HepG2 (cell line): ENCODE data around the gene BRCA2. TPM values are rescaled to one million over a fixed set of nuclear protein-coding genes. Genes with fewer than 3 reads are reported as not detected.

Experiments used
- DNMT1 ChIP-seq: sonication (generic); formaldehyde crosslinking; IDR thresholded peaks from 2 replicates; pipeline ENCODE4 v1.5.1; 2020; ENCODE audit warnings: mild to moderate bottlenecking, missing genetic modification reagents
- JUND ChIP-seq: sonication (generic); formaldehyde crosslinking; IDR thresholded peaks from 2 replicates; pipeline ENCODE4 v1.8.0; 2022; ENCODE audit warnings: mild to moderate bottlenecking, missing genetic modification reagents
- MATR3 ChIP-seq: sonication (generic); formaldehyde crosslinking; IDR thresholded peaks from 2 replicates; pipeline ENCODE4 v1.4.0; 2020; ENCODE audit warnings: missing genetic modification reagents
- MZF1 ChIP-seq: sonication (generic); formaldehyde crosslinking; IDR thresholded peaks from 2 replicates; pipeline ENCODE4 v1.8.1; 2023; ENCODE audit warnings: mild to moderate bottlenecking, missing genetic modification reagents, borderline replicate concordance
- NPAS2 ChIP-seq: sonication (generic); formaldehyde crosslinking; IDR thresholded peaks from 2 replicates; pipeline ENCODE4 v1.8.0; 2022; ENCODE audit warnings: mild to moderate bottlenecking, missing genetic modification reagents, borderline replicate concordance
- NR2F2 ChIP-seq: IDR thresholded peaks from 2 replicates; pipeline ENCODE4 v1.6.1; 2012; ENCODE audit warnings: low read depth, inconsistent platforms, borderline replicate concordance
- PAWR ChIP-seq: sonication (generic); formaldehyde crosslinking; IDR thresholded peaks from 2 replicates; pipeline ENCODE4 v1.4.0; 2020; ENCODE audit warnings: missing genetic modification reagents, mild to moderate bottlenecking, borderline replicate concordance
- SKI ChIP-seq: fragments of 450-650 bp; IDR thresholded peaks from one replicate; pipeline ENCODE4 v1.6.1; 2018; ENCODE audit warnings: mild to moderate bottlenecking; ENCODE audit not compliant: partially characterized antibody
- TAF1 ChIP-seq: sonication (generic); formaldehyde crosslinking; IDR thresholded peaks from 2 replicates; pipeline ENCODE4 v1.4.0; 2020; ENCODE audit warnings: missing genetic modification reagents
- ZBTB21 ChIP-seq: sonication (generic); formaldehyde crosslinking; IDR thresholded peaks from 2 replicates; pipeline ENCODE4 v1.4.0; 2020; ENCODE audit warnings: missing genetic modification reagents
- ZBTB3 ChIP-seq: sonication (generic); formaldehyde crosslinking; IDR thresholded peaks from 2 replicates; pipeline ENCODE4 v1.4.0; 2020; ENCODE audit warnings: low read depth, mild to moderate bottlenecking, moderate library complexity, missing genetic modification reagents, borderline replicate concordance
- ZMYM4 ChIP-seq: sonication (generic); formaldehyde crosslinking; IDR thresholded peaks from 2 replicates; pipeline ENCODE4 v1.8.1; 2023; ENCODE audit warnings: mild to moderate bottlenecking, missing genetic modification reagents
- ZNF292 ChIP-seq: sonication (generic); formaldehyde crosslinking; IDR thresholded peaks from 2 replicates; pipeline ENCODE4 v1.8.1; 2022; ENCODE audit warnings: mild to moderate bottlenecking, low read depth, missing genetic modification reagents, borderline replicate concordance
- polyA plus RNA-seq, 8 experiments: library from polyadenylated mRNA; depleted of rRNA in 3 of 8; stranded (reverse) in 7 of 8; unstranded in 1 of 8; fragments of >200 nt; fragmentation: Illumina TruSeq in 4 of 8; extraction: Trizol in 4 of 8; gene quantifications; 2 replicates each; pipeline versions ENCODE4 v1.2.1 to v1.2.3, GENCODE V29; 2011 to 2016; ENCODE audit warnings: low read depth in 4 of 8, missing spikeins in 1 of 8, mixed read lengths in 1 of 8; ENCODE audit not compliant: insufficient read depth in 1 of 8
- total RNA-seq, 5 experiments: library from RNA; depleted of rRNA; stranded (reverse); fragments of >200 nt; fragmentation: Illumina TruSeq; extraction: Trizol; gene quantifications; 2 replicates each; pipeline ENCODE4 v1.2.3, GENCODE V29; 2016; ENCODE audit warnings: low read depth in 1 of 5
- TF ChIP-seq, protein P1 (sequence below): sonication (generic); formaldehyde crosslinking; IDR thresholded peaks from 2 replicates; pipeline ENCODE4 v1.4.0; 2020; ENCODE audit warnings: mild to moderate bottlenecking, missing genetic modification reagents, borderline replicate concordance
- TF ChIP-seq, protein P2 (sequence below): sonication (generic); formaldehyde crosslinking; IDR thresholded peaks from 2 replicates; pipeline ENCODE4 v1.4.0; 2020; ENCODE audit warnings: mild to moderate bottlenecking, missing genetic modification reagents
- TF ChIP-seq, protein P3 (sequence below): sonication (generic); formaldehyde crosslinking; IDR thresholded peaks from 2 replicates; pipeline ENCODE4 v1.4.0; 2020; ENCODE audit warnings: missing genetic modification reagents
- TF ChIP-seq, protein P4 (sequence below): sonication (generic); formaldehyde crosslinking; IDR thresholded peaks from 2 replicates; pipeline ENCODE4 v1.9.0; 2021; ENCODE audit warnings: missing genetic modification reagents, mild to moderate bottlenecking, borderline replicate concordance

The BRCA2 gene
- total and polyA plus RNA-seq, 2 of the 13 experiments (the other 11 are each of a cell fraction or from before 2014, with no cell fraction given) = 3.1 to 24.6 TPM

DNA sequence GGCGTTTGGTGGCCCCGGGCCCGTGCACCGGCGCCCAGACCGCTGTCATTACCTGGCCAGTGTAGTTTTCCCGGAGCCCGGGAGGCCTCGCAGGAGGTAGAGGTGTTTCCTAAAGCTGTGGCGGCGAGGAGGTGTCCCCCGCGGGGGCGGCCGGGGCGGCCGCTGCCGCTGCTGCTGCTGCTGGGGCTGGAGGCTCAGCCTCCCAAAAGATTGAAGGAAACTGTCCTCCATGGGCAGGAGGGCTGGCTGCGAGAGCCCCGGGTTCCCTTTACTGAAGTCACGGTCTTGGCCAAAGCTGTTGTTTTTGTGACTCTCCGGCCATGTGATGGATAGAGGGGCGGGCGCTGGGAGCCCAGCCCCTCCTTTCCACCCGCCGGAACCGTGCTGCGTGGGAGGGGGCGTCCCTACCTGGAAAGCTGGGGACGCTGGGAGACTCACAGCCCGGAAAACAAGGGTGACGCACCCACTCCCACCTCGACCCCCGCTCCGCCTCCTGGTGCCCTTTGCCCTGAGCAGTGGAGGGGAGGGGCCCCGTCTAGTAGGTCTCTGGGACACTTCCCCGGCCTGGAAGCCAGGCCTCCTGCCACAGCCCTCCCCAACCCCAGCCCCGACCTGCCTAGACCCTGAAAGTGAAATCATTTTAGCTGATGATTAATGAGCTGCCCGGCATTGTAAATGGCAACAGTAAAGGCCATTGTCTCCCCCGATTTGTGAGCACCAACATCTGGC lies 112.7 kb downstream of the BRCA2 start, which contains the start of gene N4BP2L1 (continued):
- TF ChIP-seq, protein P1, sequence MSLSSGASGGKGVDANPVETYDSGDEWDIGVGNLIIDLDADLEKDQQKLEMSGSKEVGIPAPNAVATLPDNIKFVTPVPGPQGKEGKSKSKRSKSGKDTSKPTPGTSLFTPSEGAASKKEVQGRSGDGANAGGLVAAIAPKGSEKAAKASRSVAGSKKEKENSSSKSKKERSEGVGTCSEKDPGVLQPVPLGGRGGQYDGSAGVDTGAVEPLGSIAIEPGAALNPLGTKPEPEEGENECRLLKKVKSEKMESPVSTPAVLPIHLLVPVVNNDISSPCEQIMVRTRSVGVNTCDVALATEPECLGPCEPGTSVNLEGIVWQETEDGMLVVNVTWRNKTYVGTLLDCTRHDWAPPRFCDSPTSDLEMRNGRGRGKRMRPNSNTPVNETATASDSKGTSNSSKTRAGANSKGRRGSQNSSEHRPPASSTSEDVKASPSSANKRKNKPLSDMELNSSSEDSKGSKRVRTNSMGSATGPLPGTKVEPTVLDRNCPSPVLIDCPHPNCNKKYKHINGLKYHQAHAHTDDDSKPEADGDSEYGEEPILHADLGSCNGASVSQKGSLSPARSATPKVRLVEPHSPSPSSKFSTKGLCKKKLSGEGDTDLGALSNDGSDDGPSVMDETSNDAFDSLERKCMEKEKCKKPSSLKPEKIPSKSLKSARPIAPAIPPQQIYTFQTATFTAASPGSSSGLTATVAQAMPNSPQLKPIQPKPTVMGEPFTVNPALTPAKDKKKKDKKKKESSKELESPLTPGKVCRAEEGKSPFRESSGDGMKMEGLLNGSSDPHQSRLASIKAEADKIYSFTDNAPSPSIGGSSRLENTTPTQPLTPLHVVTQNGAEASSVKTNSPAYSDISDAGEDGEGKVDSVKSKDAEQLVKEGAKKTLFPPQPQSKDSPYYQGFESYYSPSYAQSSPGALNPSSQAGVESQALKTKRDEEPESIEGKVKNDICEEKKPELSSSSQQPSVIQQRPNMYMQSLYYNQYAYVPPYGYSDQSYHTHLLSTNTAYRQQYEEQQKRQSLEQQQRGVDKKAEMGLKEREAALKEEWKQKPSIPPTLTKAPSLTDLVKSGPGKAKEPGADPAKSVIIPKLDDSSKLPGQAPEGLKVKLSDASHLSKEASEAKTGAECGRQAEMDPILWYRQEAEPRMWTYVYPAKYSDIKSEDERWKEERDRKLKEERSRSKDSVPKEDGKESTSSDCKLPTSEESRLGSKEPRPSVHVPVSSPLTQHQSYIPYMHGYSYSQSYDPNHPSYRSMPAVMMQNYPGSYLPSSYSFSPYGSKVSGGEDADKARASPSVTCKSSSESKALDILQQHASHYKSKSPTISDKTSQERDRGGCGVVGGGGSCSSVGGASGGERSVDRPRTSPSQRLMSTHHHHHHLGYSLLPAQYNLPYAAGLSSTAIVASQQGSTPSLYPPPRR = peak; percentile 71; the same call in 1 of the 2 replicates
- TF ChIP-seq, protein P2, sequence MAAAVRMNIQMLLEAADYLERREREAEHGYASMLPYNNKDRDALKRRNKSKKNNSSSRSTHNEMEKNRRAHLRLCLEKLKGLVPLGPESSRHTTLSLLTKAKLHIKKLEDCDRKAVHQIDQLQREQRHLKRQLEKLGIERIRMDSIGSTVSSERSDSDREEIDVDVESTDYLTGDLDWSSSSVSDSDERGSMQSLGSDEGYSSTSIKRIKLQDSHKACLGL (CRISPR knock-in tag) = no peak
- TF ChIP-seq MZF1 = no peak
- TF ChIP-seq DNMT1 (CRISPR knock-in tag) = no peak
- peak; percentile 65 for TF ChIP-seq SKI
- no peak for TF ChIP-seq ZBTB3 (CRISPR knock-in tag)
- TF ChIP-seq, protein P3, sequence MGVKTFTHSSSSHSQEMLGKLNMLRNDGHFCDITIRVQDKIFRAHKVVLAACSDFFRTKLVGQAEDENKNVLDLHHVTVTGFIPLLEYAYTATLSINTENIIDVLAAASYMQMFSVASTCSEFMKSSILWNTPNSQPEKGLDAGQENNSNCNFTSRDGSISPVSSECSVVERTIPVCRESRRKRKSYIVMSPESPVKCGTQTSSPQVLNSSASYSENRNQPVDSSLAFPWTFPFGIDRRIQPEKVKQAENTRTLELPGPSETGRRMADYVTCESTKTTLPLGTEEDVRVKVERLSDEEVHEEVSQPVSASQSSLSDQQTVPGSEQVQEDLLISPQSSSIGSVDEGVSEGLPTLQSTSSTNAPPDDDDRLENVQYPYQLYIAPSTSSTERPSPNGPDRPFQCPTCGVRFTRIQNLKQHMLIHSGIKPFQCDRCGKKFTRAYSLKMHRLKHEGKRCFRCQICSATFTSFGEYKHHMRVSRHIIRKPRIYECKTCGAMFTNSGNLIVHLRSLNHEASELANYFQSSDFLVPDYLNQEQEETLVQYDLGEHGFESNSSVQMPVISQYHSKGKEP (CRISPR knock-in tag) = no peak
- no peak for TF ChIP-seq PAWR (CRISPR knock-in tag)
- TF ChIP-seq ZBTB21 (CRISPR knock-in tag) = no peak
- peak; percentile 54; the same call in 1 of the 2 replicates for TF ChIP-seq NR2F2
- no peak for TF ChIP-seq MATR3
- TF ChIP-seq ZMYM4 = peak; percentile 88
- TF ChIP-seq TAF1 = peak; percentile 67; the same call in 1 of the 2 replicates
- TF ChIP-seq, protein P4, sequence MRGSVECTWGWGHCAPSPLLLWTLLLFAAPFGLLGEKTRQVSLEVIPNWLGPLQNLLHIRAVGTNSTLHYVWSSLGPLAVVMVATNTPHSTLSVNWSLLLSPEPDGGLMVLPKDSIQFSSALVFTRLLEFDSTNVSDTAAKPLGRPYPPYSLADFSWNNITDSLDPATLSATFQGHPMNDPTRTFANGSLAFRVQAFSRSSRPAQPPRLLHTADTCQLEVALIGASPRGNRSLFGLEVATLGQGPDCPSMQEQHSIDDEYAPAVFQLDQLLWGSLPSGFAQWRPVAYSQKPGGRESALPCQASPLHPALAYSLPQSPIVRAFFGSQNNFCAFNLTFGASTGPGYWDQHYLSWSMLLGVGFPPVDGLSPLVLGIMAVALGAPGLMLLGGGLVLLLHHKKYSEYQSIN (CRISPR knock-in tag) = no peak
- TF ChIP-seq NPAS2 (CRISPR knock-in tag) = no peak
- peak; percentile 32; the same call in 1 of the 2 replicates for TF ChIP-seq JUND (CRISPR knock-in tag)
- peak; percentile 92; the same call in 1 of the 2 replicates for TF ChIP-seq ZNF292 (CRISPR knock-in tag)
